Stimulated activated CD8-positive, alpha-beta memory T cell treated with anti-CD3 and anti-CD28 coated beads, Interleukin-15, amount 100 ng/mL, for 1 hour (primary cell): Measurements from ENCODE around the gene EPAS1.

Source experiments
- DNase-seq: peaks from one replicate; pipeline ENCODE4 v3.0.0-alpha.2; 2020; ENCODE audit warnings: low read depth

The EPAS1 gene

DNA sequence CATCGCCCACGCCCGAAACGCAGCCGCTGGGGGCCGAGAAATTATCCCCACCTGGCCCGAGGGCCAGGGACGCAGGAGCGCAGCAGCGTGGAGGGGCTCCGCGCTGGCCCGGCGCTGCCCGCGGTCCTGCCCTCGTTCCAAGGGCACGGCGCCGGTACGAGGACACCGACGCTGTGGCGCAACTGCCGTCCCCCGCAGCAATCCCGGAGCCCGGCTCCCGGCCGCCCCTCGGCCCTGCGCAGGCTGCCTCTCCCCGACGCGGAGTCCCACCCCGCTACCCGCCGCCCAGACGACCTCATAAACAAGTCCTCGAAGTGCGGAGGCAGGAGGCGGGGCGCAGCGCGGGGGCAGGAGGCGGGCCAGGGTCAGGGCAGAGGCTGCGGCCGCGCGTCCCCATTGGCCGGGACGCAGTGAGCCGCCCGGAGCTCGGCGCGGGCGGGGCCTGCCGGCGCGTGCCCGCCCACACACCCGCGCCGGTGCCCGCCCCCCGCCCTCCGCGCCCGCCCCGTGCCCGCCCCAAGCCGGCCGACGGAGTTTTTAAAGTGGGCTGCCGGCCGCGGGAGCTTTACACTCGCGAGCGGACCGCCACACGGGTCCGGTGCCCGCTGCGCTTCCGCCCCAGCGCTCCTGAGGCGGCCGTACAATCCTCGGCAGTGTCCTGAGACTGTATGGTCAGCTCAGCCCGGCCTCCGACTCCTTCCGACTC is at the start of gene EPAS1:
Gene EPAS1, plus strand, starts transcription at position 568 of the 706 bp plus-strand sequence. CDS start 505 bp downstream, outside the sequence.
- DNase-seq: peak; percentile 55

DNA sequence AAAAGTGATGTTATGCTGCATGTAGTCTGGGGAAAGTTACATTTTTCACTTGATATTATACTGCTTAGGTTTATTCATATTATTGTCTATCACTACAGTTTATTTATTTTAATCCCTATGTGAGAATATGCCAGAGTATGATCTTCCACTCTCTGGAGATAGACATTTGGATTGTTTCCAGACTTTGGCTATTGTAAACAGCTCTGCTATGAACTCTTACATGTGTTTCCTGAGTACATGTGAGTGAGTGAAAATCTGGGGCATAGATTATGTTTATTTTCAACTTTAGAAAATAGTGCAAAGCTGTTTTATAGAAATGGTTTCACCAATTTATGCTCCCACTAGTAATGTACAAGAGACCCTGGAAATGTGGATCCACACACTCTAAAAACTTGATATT is 49.0 kb upstream of the EPAS1 start:
- no peak for DNase-seq

DNA sequence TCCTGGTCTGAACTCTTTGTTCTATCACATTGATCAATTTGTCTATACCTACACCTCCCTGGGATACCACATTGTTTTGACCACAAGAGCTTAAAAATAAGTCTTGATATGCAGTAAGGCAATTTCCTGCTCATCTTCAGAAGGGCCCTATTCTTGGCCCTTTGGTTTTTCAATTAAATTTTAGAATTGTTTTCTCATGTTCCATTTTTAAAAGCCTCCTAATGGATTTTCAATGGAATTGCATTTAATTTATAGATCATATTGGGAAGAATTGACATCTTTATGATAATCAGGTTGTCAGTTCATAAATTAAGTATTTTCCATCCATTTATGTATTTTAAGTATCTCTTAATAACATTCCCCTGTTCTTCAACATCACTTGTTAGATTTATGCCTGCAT is 47.6 kb upstream of the EPAS1 start:
- no peak for DNase-seq

DNA sequence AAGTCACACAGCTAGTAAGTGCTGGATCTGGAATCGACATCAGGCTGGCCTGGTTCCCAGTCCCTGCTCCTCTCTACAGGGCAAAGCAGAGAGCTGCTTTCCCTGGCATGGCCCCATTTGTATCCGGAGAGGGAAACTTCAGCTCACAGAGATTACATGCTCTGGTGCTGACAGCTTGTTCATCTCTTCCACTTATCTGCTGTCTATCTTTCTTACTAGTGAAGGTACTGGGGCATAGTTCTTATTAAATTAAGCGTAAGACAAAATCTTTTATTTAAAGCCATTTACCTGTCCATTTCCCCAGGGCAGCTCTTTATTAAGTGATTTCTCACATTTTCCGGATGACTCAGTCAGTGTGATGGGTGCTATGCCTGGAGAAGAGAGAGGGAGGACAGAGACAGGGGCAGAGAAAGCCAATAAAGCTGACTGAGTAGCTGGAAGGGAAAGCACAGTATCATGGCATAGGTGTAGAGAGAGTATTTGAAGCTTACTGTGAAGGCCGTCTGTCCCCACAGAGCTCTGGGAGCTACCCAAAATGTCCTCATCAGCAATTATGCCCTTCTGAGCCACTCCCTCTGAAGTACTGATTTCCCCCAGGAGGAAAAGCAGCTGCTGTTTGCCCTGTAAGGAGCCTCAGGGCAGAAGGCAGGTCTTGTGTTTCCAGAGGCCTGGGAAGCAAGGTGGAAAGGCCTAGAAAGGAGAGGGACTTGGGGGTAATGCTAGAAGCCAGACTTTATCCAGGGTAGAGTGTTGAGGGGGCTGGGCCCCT is 44.1 kb upstream of the EPAS1 start:
- DNase-seq: no peak

DNA sequence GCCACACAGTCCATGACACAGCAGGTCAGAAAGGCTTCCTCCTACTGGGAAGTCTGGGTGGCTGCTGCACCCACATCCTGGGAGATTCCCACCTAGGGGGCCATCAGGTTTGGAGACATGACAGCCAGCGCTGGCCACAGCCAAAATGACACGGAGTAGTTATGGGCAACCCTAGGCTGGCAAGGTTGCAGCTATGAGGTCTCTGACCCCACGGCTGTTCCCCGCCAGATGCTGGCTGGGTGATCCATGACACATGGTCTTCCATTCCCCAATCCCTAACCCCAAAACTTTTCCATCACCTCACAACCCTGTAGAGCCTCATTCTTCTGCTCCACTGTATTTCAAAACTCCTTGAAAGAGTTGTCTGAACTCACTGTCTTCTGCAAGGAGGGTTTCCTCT is 42.7 kb upstream of the EPAS1 start:
- no peak for DNase-seq

DNA sequence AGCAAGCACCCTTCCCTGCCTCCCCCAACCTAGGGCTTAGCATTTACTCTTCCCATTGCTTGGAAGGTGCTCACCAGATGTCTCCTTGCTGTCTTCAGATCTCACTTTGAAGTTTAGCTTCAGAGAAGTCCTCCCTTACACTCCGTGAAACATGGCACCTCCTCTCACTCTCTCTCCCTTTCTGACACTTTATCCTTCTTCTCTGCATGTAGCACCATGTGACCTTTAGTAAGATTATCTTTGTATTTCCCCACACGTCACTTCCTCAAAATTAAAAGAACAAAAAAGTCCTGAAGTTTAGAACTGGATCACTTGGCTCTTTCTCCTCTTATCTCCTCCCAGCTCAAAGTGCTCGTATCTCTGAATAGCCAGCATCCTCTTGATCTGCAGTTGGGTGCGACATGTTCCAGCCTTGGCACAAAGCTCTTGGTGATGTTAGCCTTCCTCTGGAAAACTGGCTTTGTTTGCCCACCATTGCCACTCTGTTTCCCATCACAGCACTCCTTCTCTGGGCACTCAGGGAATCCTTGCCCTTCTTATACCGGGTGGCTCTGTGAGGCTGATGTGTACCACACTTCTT is 40.6 kb upstream of the EPAS1 start:
- no peak for DNase-seq

DNA sequence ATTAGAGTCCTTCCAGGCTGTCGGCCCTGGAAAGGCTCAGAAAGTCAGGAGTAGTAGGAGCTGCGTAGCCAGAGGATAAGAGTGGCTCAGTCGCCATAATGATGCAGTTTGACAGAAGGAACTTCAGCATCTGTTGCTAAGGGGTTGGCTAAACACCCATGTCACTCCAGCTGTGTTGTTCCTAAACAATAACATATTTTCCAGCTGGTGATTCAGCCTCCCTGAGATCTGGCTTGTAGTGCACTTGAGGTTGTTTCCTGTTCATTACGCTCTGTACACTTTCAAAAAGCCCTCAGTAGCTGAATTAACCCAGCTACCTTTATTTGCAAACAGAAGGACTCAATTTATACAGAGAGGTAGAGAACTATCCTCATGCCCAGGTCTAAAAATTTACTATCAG is 39.7 kb upstream of the EPAS1 start:
- DNase-seq: no peak

DNA sequence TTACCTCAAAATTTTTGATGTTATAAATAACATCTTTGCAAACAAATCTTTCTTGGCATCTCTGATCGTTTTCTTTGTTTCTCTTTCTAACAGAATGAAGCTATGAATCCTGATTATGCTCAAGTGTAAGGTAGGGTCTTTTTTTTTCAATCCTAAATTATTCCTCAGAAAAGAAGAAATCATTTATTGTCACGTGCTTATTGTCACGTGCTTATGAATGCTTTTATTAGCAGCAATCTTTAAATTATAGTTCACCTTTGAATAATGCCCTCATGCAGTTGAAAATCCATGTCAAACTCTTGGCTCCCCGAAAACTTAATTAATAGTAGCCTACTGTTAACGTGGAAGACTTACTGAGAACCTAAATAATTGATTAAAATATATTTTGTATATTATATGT is 39.2 kb upstream of the EPAS1 start:
- DNase-seq: no peak

DNA sequence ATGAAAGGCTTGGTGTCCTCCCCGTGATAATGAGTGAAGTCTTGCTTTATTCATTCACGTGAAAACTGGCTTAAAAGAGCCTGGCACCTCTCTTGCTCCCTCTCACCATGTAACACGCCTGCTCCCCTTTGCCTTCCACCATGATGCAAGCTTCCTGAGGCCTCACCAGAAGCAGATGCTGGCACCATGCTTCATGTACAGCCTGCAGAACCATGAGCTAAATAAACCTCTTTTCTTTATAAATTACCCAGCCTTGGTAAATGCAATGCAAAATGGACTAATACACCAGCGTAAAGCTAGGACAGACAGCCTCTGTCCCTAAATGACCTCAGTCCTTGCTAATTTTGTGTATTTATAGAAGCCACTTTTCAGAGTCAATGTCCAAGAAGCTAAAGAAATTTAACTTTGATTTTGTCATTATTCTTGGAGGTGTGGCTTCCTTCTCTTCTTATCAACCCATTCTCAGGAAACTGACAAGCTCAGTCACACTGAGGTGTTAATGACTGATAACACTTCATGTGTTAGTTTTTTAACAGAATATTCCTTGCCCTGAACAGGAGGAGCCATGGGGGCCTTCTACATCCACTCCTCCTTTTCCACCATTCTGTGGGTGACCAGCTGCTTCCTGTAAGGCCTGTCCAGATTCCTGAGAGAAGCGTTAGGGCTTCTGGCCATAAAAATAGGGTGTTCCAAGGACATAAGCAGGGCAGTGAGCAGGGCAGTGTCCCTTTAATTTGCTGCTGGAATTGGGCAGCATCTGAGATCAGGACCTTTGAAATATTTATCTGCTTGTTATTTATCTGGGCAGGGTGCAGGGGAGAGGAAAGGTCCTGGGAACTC is 38.0 kb upstream of the EPAS1 start:
- no peak for DNase-seq

DNA sequence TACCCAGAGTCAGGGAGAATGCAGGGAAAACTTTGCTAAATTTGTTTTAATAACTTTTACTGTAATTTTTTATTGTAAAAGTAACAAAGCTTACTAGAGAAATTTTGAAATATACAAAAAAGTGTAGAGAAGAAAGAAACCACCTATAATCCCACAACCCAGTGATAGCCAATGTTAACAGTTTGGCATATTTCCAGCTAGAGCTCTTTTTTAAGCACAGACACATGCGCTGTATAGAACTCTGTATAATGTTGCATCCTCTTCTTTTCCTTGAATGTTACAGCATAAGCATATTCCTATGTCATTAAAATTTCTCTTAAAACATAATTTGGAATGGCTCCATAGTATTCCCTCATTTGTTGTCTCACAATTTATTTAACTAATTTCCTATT is 37.4 kb upstream of the EPAS1 start:
- DNase-seq: no peak

DNA sequence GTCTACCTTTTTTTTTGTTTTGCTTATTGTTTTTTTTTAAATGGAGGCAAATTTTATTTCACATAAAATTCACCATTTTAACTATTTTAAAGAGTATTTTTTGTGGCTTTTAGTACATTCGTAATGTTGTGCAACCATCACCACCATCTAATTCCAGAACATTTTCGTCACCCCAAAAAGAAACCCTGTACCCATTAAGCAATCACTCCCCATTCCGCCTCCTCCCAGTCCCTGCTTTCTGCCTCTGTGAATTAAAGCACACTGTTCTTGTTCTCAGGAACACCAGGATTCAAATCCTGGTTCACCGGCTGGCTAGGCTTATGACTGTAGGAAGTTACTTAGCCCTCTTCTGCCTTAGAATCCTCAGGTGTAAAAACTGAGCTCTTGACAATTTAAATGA is 36.9 kb upstream of the EPAS1 start:
- no peak for DNase-seq

DNA sequence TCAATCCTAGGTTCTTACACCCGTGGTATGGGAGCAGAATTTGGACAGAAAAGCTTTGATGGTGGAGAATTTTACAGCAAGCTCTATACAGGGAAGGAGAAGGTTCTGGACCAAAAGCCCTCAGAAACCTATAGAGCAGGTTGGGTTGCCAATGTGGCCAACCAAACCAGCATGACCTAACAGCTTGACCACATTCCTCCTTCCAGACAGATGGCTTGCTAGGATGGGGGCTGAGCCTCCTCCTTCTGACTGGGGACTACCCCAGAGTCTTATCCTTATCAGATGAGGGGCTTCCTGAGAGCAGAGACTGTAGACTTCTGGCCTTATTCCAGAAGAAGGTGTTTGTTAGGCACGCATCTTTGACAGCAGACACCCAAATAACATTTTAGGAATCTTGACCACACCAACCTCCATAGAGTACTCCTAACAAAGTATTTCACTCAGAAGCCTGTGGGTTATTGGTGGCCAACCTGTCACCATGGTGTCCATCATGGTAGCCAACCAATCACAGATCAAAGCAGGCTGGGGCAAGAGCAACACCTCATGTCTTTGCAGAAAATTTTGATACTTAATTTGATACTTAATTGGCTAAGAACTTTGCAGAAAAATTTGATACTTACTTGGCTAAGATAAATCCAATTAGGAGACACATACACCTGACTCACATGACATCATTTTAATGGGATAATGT is 34.8 kb upstream of the EPAS1 start:
- DNase-seq: no peak

DNA sequence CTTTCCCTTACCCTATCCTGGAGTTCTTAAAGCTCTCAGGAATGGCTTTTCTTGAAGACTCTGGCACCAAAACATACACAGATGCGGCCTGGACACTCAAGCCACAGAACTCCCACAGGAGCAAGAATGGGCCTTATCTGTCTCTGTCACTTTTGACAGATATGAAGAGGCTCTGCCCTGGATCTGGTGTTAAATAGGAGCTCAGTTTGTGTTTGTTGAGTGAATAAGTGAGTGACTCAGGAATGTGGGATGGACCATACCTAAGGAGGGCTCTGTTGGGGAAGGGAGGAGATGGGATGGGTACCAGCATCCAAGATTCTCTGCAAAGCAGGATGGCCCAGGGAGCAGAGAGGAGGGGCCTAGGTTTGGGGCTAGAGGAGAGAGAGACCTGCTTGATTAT is 33.9 kb upstream of the EPAS1 start:
- DNase-seq: no peak

DNA sequence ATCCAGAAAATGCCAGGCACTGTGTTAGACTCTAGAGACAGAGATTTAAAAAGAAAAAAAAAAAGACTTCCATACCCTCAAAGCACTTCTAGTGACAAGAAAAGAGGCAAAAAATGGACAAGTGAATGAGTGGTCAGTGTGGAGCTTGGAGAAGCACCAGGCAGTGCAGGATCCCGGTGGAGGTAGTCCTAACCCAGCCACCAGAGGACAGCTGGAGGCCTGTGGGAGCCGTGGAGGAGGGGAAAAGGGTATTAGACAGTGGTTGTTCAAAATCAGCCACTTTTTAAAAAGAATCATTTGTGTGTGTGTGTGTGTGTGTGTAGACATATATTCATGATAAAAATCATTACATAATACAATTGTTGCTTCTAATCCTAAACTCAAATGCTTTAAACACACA is 32.8 kb upstream of the EPAS1 start:
- no peak for DNase-seq

DNA sequence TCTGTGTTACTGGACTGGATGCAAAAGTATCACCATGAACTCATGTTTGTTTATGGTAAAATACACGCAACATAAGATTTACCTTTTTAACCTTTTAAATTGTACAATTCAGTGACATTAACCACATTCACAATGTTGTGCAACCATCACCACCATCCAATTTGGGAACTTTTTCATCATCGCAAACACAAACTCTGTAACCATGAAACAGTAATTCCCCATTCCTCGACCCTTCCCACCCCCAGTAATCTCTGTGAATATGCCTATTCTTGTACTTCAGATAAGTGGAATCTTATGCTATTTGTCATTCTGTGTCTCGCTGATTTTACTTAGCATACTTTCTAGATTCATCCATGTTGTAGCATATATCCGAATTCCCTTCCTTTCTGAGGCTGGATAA is 31.1 kb upstream of the EPAS1 start:
- no peak for DNase-seq

DNA sequence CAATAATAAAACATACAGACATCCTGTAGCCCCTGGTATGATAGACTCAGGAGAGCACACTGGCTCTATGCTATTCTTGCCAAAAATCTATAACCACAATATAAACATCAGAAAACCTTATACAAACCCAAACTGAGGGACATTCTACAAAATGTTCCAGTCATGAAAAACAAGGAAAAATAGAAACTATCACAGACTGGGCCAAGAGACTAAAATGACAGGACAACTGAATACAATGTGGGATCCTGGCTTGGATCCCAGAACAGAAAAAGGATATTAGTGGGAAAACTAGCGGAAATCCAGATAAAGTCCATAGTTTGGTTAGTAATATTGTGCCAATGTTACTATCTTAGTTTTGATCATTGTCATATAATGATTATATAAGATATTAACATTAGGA is 29.6 kb upstream of the EPAS1 start:
- no peak for DNase-seq

DNA sequence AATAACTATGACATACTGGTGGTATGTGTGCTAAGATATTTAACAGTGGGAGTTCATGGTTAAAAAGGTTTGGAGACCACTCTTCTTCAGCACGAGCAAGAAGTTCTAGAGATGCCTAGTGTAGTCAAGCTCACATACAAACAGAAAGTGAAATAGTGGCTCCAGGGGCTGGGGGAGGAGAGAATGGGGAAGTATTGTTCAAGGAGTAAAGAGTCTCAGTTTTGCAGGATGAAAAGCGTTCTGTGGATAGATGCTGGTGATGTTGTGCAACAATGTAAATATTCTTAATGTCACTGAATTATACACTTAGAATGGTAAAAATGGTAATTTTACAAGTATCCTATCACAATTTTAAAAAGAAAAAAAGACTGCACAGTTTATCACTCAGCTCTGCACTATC is 29.0 kb upstream of the EPAS1 start:
- no peak for DNase-seq

DNA sequence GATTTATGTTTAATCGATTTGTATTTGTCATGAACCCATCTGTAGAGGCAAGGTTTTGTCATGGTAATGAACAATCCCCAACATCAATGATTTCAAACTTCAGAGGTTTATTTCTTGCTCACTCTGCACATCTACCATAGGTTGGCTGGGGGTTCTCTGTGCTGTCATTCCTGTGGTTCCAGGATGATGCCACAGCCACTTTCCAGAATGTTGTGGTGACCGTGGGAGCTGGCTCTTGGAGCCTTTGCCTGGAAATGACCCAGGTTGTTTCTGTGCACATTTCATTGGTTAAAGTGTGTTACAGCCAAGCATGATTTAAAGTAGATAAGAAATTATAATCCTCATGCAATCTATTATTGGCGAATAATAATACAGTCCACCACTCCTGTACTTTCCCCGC is 28.2 kb upstream of the EPAS1 start:
- no peak for DNase-seq

DNA sequence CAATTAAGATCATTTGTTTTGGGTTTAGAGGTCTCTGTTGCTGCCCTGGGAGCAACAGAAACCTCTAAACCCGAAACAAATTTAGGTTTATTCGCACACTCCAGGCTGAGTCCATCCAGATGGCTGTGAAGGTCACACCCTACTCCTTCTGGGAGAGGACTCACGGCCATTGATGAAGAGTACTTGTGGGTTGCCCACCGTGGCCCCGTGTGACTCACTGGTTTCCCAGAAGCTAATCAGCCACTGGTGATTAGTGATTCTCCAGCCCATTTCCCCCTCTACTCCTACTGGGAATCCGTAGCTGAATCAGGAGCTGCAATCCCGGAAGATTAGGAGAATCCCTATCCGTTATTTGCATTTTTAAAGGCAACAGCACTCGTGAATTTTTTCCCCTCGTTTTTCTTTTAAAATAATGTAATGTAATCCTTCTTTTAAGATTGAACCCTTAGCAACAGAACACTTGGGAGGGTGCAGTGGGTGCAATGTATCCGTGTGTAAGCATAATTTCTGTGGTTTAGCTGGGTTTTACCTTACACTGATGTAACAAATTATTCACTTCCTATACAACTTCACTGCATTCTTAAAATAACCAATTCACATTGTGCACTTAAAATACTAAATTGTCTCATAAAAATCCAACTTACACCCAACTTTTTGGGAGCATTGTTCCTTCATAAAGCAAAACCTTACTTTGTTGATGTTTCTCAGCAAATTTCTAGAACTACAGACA is 27.5 kb upstream of the EPAS1 start:
- no peak for DNase-seq

DNA sequence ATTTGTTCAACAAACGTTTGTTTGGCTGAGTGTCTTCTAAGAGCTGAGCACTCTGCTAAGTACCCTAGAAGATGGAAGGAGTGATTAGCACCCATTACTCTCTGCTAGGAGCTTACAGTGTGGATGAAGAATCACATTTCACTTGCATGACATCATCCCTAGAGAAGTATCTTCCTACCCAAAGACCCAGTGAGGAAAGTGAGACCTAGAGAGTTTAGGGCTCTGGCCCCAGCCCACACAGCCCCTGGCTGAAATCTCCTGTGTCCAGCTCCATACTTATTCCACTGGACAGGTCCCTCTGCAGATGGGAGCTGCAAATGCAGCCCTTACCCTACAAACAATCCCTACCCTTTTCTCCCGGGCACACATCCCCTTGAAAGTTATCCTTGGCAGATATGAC is 26.8 kb upstream of the EPAS1 start:
- DNase-seq: no peak

DNA sequence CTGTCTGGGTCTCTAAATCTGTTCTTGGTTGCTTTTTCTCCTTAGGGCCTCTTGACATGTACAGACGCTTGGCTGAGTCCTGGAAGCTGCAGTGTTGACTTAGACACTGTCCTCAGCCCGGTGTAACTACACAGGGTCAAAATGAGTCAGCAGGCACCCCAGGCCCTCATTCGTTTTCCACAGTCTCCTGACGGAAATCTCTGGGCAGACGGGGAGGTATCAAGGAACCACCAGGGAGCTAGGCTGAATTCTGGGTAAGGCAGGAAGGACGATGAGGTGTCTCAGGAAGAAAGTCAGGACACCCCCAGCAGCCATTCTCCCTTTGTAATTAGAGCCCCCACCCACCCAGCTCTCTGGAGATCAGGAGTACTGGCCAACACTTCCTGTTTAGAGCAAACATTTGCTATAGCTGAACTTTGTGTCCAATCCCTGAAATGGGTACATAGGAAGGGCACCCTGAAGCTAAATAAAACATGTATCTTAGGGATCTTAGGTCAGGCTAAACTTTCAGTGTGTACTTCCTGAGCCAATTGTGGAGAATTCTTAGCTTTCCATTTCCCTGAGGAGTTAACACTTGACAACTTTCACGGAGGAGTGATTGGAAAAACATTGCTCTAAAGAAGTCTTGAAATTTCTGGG is 23.9 kb upstream of the EPAS1 start:
- DNase-seq: no peak
